GM10266 (cell line): ENCODE measurements around the gene LHPP.

Source experiments
- DNase-seq: peaks from one replicate; pipeline ENCODE4 v3.0.0; 2012; ENCODE audit errors: extremely low spot score
- CTCF ChIP-seq: IDR thresholded peaks from 2 replicates; pipeline ENCODE4 v1.5.1; 2012; ENCODE audit warnings: mild to moderate bottlenecking, low read depth; ENCODE audit not compliant: control insufficient read depth, insufficient read depth; ENCODE audit errors: missing control alignments

The LHPP gene

GRCh38 chr10:124539935-124540641 is 78.5 kb downstream of the LHPP start:
- TF ChIP-seq CTCF, result peak; percentile 83
- DNase-seq, result peak; percentile 84

GRCh38 chr10:124541076-124541903 is 79.7 kb downstream of the LHPP start:
- TF ChIP-seq CTCF, result no peak
- DNase-seq, result no peak

GRCh38 chr10:124542336-124542735 is 80.7 kb downstream of the LHPP start:
- DNase-seq, result no peak
- TF ChIP-seq CTCF, result no peak

- no peak for DNase-seq
- no peak for TF ChIP-seq CTCF
These were observed 81.5 kb downstream of the LHPP start for GRCh38 chr10:124543146-124543545.

- TF ChIP-seq CTCF, result no peak
- DNase-seq, result no peak
These were observed 82.3 kb downstream of the LHPP start for GRCh38 chr10:124543971-124544370.

- no peak for DNase-seq
- TF ChIP-seq CTCF, result no peak
These were observed 83.1 kb downstream of the LHPP start for GRCh38 chr10:124544711-124545110.

GRCh38 chr10:124545351-124546054 is 83.9 kb downstream of the LHPP start:
- TF ChIP-seq CTCF, result no peak
- no peak for DNase-seq
